Measurements from ENCODE around the gene USF1. TPM values are rescaled to one million over a fixed set of nuclear protein-coding genes. Genes with fewer than 3 reads are reported as not detected.

USF1 gene, protein sequence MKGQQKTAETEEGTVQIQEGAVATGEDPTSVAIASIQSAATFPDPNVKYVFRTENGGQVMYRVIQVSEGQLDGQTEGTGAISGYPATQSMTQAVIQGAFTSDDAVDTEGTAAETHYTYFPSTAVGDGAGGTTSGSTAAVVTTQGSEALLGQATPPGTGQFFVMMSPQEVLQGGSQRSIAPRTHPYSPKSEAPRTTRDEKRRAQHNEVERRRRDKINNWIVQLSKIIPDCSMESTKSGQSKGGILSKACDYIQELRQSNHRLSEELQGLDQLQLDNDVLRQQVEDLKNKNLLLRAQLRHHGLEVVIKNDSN
- 74.4 and 103 TPM in 2 replicates for total RNA-seq (ENCODE audit: low replicate concordance)

- Mint-ChIP-seq H3K36me3 (peaks cover 22% of the 10 kb centered on the region), H3K27me3 (ENCODE audit: insufficient read depth, low read depth) (peaks cover 6% of the 10 kb centered on the region), H3K4me3 (peak within 1 kb of the TSS; percentile 96), H3K9me3 (peaks cover 35% of the 10 kb centered on the region), H3K4me1 (peaks cover 11% of the 10 kb centered on the region), H3K27ac (peak within 1 kb of the TSS; percentile 100)
- peak; percentile 80 for TF ChIP-seq EZH2 (IDR thresholded peaks at IDR 0.05)
- TF ChIP-seq EZH2phosphoT487 (IDR thresholded peaks at IDR 0.05), result peak; percentile 37
- TF ChIP-seq, protein P1, sequence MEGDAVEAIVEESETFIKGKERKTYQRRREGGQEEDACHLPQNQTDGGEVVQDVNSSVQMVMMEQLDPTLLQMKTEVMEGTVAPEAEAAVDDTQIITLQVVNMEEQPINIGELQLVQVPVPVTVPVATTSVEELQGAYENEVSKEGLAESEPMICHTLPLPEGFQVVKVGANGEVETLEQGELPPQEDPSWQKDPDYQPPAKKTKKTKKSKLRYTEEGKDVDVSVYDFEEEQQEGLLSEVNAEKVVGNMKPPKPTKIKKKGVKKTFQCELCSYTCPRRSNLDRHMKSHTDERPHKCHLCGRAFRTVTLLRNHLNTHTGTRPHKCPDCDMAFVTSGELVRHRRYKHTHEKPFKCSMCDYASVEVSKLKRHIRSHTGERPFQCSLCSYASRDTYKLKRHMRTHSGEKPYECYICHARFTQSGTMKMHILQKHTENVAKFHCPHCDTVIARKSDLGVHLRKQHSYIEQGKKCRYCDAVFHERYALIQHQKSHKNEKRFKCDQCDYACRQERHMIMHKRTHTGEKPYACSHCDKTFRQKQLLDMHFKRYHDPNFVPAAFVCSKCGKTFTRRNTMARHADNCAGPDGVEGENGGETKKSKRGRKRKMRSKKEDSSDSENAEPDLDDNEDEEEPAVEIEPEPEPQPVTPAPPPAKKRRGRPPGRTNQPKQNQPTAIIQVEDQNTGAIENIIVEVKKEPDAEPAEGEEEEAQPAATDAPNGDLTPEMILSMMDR (IDR thresholded peaks at IDR 0.05), result no peak
- H3F3A ChIP-seq (ENCODE audit: low read depth), result peaks cover 14% of the 10 kb centered on the region
- peaks cover 11% of the 10 kb centered on the region for H4K20me1 ChIP-seq (ENCODE audit: low read depth)
- H3K79me2 ChIP-seq (ENCODE audit: low read depth), result peaks cover 27% of the 10 kb centered on the region
- H3K4me1 ChIP-seq, result peaks cover 12% of the 10 kb centered on the region
- peak within 1 kb of the TSS; percentile 93 for H2AFZ ChIP-seq (replicated peaks)
- peak within 1 kb of the TSS; percentile 83 for H3K9ac ChIP-seq
- H3K27me3 ChIP-seq, result peaks cover 9% of the 10 kb centered on the region
- peak within 1 kb of the TSS; percentile 95 for H3K27ac ChIP-seq
- peak; percentile 98 for DNase-seq (ENCODE audit: low spot score)
- H3K9me3 ChIP-seq (ENCODE audit: low read depth), result no peaks in the 10 kb centered on the region
- H3K4me2 ChIP-seq, result peak within 1 kb of the TSS; percentile 83
- no peaks in the 10 kb centered on the region for H3K36me3 ChIP-seq
- H3K4me3 ChIP-seq, result peak within 1 kb of the TSS; percentile 67
Observed at GRCh38 chr1:161045736-161046604, at the start of gene USF1. Gene USF1, minus strand, starts transcription at chr1:161045977. Its CDS starts 2,702 bp downstream, at chr1:161043275.

DNA sequence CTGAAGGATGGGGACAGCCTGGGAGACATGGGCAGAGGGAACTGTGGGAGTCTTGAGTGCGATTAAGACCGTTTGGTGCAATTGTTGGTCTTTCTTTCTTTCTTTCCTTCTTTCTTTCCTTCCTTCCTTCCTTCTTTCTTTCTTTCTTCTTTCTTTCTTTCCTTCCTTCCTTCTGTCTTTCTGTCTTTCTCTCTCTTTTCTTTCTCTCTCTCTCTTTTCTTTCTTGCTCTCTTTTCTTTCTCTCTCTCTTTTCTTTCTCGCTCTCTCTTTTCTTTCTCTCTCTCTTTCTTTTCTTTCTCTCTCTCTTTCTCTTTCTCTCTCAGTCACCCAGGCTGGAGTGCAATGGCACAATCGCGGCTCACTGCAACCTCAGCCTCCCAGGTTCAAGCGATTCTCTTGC lies 49.5 kb upstream of the USF1 start:
- peaks cover 8% of the 10 kb centered on the region for H3F3A ChIP-seq (ENCODE audit: low read depth)
- H3K4me2 ChIP-seq, result no peak overlapping the region
- Mint-ChIP-seq H3K36me3 (peaks cover 5% of the 10 kb centered on the region), H3K4me3 (no peak overlapping the region), H3K9me3 (no peaks in the 10 kb centered on the region), H3K27ac (no peak overlapping the region), H3K27me3 (ENCODE audit: insufficient read depth, low read depth) (peaks cover 13% of the 10 kb centered on the region), H3K4me1 (peaks cover 15% of the 10 kb centered on the region)
- TF ChIP-seq EZH2 (IDR thresholded peaks at IDR 0.05), result no peak
- no peak for DNase-seq (ENCODE audit: low spot score)
- H3K79me2 ChIP-seq (ENCODE audit: low read depth), result no peaks in the 10 kb centered on the region
- H2AFZ ChIP-seq (replicated peaks), result no peak overlapping the region
- no peaks in the 10 kb centered on the region for H3K27me3 ChIP-seq
- H3K4me3 ChIP-seq, result no peak overlapping the region
- no peaks in the 10 kb centered on the region for H3K4me1 ChIP-seq
- H3K9me3 ChIP-seq (ENCODE audit: low read depth), result no peaks in the 10 kb centered on the region
- H3K9ac ChIP-seq, result no peak overlapping the region
- H3K27ac ChIP-seq, result no peak overlapping the region
- H4K20me1 ChIP-seq (ENCODE audit: low read depth), result no peaks in the 10 kb centered on the region
- H3K36me3 ChIP-seq, result no peaks in the 10 kb centered on the region

DNA sequence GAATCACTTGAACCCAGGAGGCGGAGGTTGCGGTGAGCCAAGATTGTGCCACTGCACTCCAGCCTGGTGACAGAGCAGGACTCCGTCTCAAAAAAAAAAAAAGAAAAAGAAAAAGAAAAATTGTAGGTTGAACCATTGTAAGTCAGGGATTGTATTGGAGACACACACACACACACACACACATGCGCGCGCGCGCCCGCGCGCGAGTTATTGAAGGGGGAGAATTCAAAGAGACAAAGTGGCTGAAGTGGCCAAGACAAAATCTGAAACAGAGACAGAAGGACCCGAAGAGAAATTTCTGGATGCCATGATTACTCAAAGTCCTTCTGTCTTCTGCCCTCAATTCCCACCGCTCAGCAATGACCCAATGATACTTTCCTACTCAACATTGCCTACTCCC lies 48.7 kb upstream of the USF1 start:
- peaks cover 8% of the 10 kb centered on the region for H3F3A ChIP-seq (ENCODE audit: low read depth)
- Mint-ChIP-seq H3K27me3 (ENCODE audit: insufficient read depth, low read depth) (peaks cover 13% of the 10 kb centered on the region), H3K4me3 (no peak overlapping the region), H3K4me1 (peaks cover 15% of the 10 kb centered on the region), H3K36me3 (no peaks in the 10 kb centered on the region), H3K9me3 (no peaks in the 10 kb centered on the region), H3K27ac (no peak overlapping the region)
- no peaks in the 10 kb centered on the region for H3K9me3 ChIP-seq (ENCODE audit: low read depth)
- H3K27me3 ChIP-seq, result no peaks in the 10 kb centered on the region
- H3K27ac ChIP-seq, result no peak overlapping the region
- H2AFZ ChIP-seq (replicated peaks), result no peak overlapping the region
- H3K4me2 ChIP-seq, result no peak overlapping the region
- no peak overlapping the region for H3K9ac ChIP-seq
- H4K20me1 ChIP-seq (ENCODE audit: low read depth), result no peaks in the 10 kb centered on the region
- no peaks in the 10 kb centered on the region for H3K36me3 ChIP-seq
- no peak overlapping the region for H3K4me3 ChIP-seq
- no peaks in the 10 kb centered on the region for H3K79me2 ChIP-seq (ENCODE audit: low read depth)
- no peaks in the 10 kb centered on the region for H3K4me1 ChIP-seq
- TF ChIP-seq EZH2 (IDR thresholded peaks at IDR 0.05), result no peak
- no peak for TF ChIP-seq EZH2phosphoT487 (IDR thresholded peaks at IDR 0.05)
- no peak for DNase-seq (ENCODE audit: low spot score)

GRCh38 chr1:161092621-161093028 lies 46.8 kb upstream of the USF1 start:
- no peak for DNase-seq (ENCODE audit: low spot score)
- no peaks in the 10 kb centered on the region for H3K36me3 Mint-ChIP-seq
- peaks cover 9% of the 10 kb centered on the region for H3K27me3 Mint-ChIP-seq (ENCODE audit: insufficient read depth, low read depth)
- Histone ChIP-seq H3K27me3 (no peaks in the 10 kb centered on the region), H3K27ac (no peak overlapping the region), H3K4me1 (no peaks in the 10 kb centered on the region), H3K4me2 (no peak overlapping the region), H4K20me1 (ENCODE audit: low read depth) (no peaks in the 10 kb centered on the region), H2AFZ (replicated peaks) (no peak overlapping the region), H3K4me3 (no peak overlapping the region), H3K9ac (no peak overlapping the region), H3K36me3 (no peaks in the 10 kb centered on the region), H3K79me2 (ENCODE audit: low read depth) (no peaks in the 10 kb centered on the region), H3F3A (ENCODE audit: low read depth) (no peaks in the 10 kb centered on the region), H3K9me3 (ENCODE audit: low read depth) (no peaks in the 10 kb centered on the region)
- H3K4me1 Mint-ChIP-seq, result peaks cover 6% of the 10 kb centered on the region
- H3K4me3 Mint-ChIP-seq, result no peak overlapping the region
- no peak overlapping the region for H3K27ac Mint-ChIP-seq
- no peaks in the 10 kb centered on the region for H3K9me3 Mint-ChIP-seq
- no peak for TF ChIP-seq EZH2 (IDR thresholded peaks at IDR 0.05)
- TF ChIP-seq, protein P1 (IDR thresholded peaks at IDR 0.05), result no peak
- TF ChIP-seq EZH2phosphoT487 (IDR thresholded peaks at IDR 0.05), result no peak

Measured in neural progenitor cell (in vitro differentiated cells).